GM12874 (cell line): Measurements from ENCODE around the gene LMTK2.

Source experiments
- CTCF ChIP-seq: IDR thresholded peaks from 2 replicates; pipeline ENCODE4 v1.5.1; 2011; ENCODE audit warnings: low read depth, mild to moderate bottlenecking, control low read depth, low read length, moderate library complexity; ENCODE audit not compliant: insufficient read depth

The LMTK2 gene

GRCh38 chr7:98162758-98163157, 56.1 kb downstream of the LMTK2 start:
- TF ChIP-seq CTCF, result no peak

GRCh38 chr7:98163269-98163668, 56.6 kb downstream of the LMTK2 start:
- no peak for TF ChIP-seq CTCF

- TF ChIP-seq CTCF, result no peak
Measured at GRCh38 chr7:98163704-98164494, 57.2 kb downstream of the LMTK2 start.

- TF ChIP-seq CTCF, result peak; percentile 70
Measured at GRCh38 chr7:98165827-98166667, 59.4 kb downstream of the LMTK2 start.

- TF ChIP-seq CTCF, result no peak
Measured at GRCh38 chr7:98166668-98166970, 60.0 kb downstream of the LMTK2 start.

- no peak for TF ChIP-seq CTCF
Measured at GRCh38 chr7:98167653-98168052, 61.0 kb downstream of the LMTK2 start.

GRCh38 chr7:98168181-98168903, 61.7 kb downstream of the LMTK2 start:
- peak; percentile 53; the same call in 1 of the 2 replicates for TF ChIP-seq CTCF
